Measurements from ENCODE around the gene RGSL1.

DNA sequence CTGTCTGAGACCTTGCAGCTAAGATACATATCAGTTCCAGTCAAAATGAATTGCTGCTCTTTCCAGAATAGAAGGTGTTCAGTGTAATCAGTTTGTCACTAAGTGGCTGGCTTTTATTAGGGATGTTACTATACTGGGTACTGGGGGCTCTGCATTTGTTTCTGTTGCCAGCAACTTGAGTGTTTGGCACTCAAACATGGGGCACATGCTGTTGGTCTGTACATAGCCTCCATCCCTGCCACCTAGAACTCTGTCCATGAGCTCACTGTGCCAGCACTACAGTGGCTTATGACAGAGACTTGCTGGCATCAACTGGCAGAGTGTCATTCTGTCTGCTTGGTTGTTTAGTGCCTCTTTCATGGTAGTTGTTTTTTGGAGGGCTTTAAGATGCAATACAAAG, 45.1 kb downstream of the RGSL1 start:
- TF ChIP-seq EZH2 (IDR thresholded peaks at IDR 0.05; ENCODE audit: low read length, unreplicated experiment) (no peak), EZH2phosphoT487 (IDR thresholded peaks at IDR 0.05; ENCODE audit: borderline replicate concordance, low read length) (no peak)
- TF ChIP-seq, protein P1, sequence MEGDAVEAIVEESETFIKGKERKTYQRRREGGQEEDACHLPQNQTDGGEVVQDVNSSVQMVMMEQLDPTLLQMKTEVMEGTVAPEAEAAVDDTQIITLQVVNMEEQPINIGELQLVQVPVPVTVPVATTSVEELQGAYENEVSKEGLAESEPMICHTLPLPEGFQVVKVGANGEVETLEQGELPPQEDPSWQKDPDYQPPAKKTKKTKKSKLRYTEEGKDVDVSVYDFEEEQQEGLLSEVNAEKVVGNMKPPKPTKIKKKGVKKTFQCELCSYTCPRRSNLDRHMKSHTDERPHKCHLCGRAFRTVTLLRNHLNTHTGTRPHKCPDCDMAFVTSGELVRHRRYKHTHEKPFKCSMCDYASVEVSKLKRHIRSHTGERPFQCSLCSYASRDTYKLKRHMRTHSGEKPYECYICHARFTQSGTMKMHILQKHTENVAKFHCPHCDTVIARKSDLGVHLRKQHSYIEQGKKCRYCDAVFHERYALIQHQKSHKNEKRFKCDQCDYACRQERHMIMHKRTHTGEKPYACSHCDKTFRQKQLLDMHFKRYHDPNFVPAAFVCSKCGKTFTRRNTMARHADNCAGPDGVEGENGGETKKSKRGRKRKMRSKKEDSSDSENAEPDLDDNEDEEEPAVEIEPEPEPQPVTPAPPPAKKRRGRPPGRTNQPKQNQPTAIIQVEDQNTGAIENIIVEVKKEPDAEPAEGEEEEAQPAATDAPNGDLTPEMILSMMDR (conservative IDR thresholded peaks at IDR 0.05; ENCODE audit: low read depth, low read length), result no peak
